ENCODE data around the gene CRK. TPM values are rescaled to one million over a fixed set of nuclear protein-coding genes. Genes with fewer than 3 reads are reported as not detected.

CRK gene
- polyA plus RNA-seq, 3 donors = 22.3 to 28.0 (median 26.5) TPM

DNA sequence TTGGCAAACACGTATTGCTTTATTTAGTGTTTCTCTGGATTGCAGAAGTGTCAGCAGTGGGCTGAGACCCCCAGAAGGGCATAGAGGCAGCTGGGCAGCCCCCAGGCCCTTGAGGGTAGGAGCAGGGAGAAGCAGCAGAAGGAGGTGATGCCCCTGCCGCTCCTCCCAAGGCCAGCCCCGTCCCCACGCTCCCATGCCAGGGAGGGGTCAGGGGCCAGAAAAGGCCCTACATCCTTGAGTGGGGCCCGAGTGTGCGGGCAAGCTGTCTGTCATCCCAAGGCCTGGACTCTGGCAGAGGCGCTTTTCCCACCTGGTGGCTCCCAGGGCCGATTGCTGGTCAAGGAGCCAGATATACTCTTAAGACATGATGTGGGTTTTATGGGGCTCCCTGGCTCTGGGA lies 8.2 kb upstream of the CRK start:
- intact Hi-C loops (cut with micrococcal nuclease) = loop anchor here in 1 of 2 donors (5.0 kb wide), 1 partner anchor 62 kb away; the partner anchor contains the start of gene YWHAE
- WGBS (ENCODE audit: insufficient coverage) = 97% methylated on average over 6 of the region's 8 CpGs
- peak overlapping the region in 1 of 2 donors; percentile 88 for H3K4me3 Mint-ChIP-seq

DNA sequence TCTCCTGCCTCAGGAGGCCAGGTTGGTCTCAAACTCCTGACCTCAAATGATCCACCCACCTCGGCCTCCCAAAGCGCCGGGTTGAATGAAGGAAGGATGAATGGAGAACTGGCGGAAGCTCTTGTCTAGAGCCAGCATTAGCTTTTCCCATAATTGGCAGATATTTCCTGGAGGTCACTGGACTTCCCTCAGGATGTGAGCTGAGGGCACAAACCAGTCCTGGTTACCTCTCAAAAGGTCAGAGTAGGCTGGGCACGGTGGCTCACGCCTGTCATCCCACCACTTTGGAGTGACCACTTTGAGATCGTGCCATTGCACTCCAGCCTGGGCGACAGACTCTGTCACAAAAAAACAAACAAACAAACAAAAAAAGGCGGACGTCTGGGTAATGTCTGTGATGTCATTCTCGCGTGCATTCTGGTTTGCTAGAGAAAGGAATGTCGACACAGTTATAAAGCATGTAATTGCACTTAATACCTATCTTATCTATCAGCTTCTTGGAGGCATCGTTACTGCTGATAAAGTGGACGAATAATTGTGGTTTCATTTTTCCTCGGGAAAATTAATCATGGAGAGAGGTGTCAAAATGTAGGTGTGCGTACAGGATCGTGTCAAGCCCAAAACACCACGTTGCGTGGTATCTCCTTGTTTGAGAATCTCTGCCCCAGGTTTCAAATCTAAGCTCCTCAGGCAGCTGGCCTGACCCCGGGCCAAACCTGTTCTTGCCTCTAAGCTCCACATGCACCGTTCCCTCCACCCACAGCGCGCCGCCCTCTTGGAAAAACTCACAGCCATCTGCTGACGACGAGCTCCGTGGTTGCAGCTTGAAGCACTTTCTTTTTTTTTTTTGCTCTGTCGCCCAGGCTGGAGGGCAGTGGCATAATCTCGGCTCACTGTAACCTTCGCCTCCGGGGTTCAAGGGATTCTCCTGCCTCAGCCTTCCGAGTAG lies 6.4 kb upstream of the CRK start:
- Histone ChIP-seq H3K4me3 (replicated peaks in 1 of 3; ENCODE audit: low read depth in 2 of 3, low read length in 3 of 3) (peak overlapping the region in 1 of 3 experiments; percentile 52), H4K20me1 (ENCODE audit: insufficient read depth, low read length) (no peaks in the 10 kb centered on the region), H3K36me3 (replicated peaks in 1 of 2; ENCODE audit: control insufficient read depth in 1 of 2, insufficient read depth in 2 of 2, low read length in 2 of 2) (no peaks in the 10 kb centered on the region), H3K79me2 (ENCODE audit: insufficient read depth, low read length) (no peaks in the 10 kb centered on the region), H2AFZ (ENCODE audit: insufficient read depth, low read depth, low read length, poor library complexity, severe bottlenecking) (no peak overlapping the region), H3K27ac (ENCODE audit: low read depth in 1 of 2, low read length in 2 of 2) (peak overlapping the region; percentile 31 to 52), H3K4me2 (replicated peaks; ENCODE audit: extremely low read depth, low read length, poor library complexity, severe bottlenecking) (peak overlapping the region; percentile 57), H3K4me1 (ENCODE audit: control insufficient read depth in 1 of 2, insufficient read depth in 2 of 2, low read length in 2 of 2) (peaks cover 54 to 56% of the 10 kb centered on the region in 2 donors), H3K9me3 (replicated peaks in 1 of 2; ENCODE audit: control insufficient read depth in 1 of 2, insufficient read depth in 1 of 2, low read length in 2 of 2) (no peaks in the 10 kb centered on the region), H3K9ac (ENCODE audit: insufficient read depth, low read length, poor library complexity, severe bottlenecking) (no peak overlapping the region), H3K27me3 (ENCODE audit: control insufficient read depth in 2 of 2, insufficient read depth in 2 of 2, low read length in 2 of 2) (peaks cover 2 to 45% of the 10 kb centered on the region in 2 donors)
- Mint-ChIP-seq H3K4me1 (peaks cover 51% of the 10 kb centered on the region), H3K4me3 (peak overlapping the region; percentile 68 to 88), H3K36me3 (peaks cover 4 to 8% of the 10 kb centered on the region in 2 donors), H3K27me3 (ENCODE audit: low read depth in 3 of 3) (peaks cover 45 to 77% (median 64%) of the 10 kb centered on the region in 3 donors), H3K9me3 (peaks cover 0 to 8% (median 2%) of the 10 kb centered on the region in 7 donors), H3K27ac (peak overlapping the region; percentile 89 to 98 (median 96))
- WGBS (ENCODE audit: insufficient coverage) = 67% methylated on average over 14 of the region's 33 CpGs
- TF ChIP-seq, protein P1, sequence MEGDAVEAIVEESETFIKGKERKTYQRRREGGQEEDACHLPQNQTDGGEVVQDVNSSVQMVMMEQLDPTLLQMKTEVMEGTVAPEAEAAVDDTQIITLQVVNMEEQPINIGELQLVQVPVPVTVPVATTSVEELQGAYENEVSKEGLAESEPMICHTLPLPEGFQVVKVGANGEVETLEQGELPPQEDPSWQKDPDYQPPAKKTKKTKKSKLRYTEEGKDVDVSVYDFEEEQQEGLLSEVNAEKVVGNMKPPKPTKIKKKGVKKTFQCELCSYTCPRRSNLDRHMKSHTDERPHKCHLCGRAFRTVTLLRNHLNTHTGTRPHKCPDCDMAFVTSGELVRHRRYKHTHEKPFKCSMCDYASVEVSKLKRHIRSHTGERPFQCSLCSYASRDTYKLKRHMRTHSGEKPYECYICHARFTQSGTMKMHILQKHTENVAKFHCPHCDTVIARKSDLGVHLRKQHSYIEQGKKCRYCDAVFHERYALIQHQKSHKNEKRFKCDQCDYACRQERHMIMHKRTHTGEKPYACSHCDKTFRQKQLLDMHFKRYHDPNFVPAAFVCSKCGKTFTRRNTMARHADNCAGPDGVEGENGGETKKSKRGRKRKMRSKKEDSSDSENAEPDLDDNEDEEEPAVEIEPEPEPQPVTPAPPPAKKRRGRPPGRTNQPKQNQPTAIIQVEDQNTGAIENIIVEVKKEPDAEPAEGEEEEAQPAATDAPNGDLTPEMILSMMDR (IDR thresholded peaks at IDR 0.05) = no peak
- intact Hi-C loops (cut with micrococcal nuclease) = loop anchor here in 1 of 2 donors (5.0 kb wide), 1 partner anchor 60 kb away; the partner anchor contains the start of gene YWHAE
- peak in 2 of 3 donors; percentile 33 to 35 for DNase-seq

More for the DNA sequence above, 8.2 kb upstream of the CRK start:
- H3K36me3 Mint-ChIP-seq = peaks cover 13 to 14% of the 10 kb centered on the region in 2 donors
- H3K9ac ChIP-seq (ENCODE audit: insufficient read depth, low read length, poor library complexity, severe bottlenecking) = no peak overlapping the region
- peaks cover 0 to 14% (median 6%) of the 10 kb centered on the region in 7 donors for H3K9me3 Mint-ChIP-seq
- TF ChIP-seq, protein P1 (IDR thresholded peaks at IDR 0.05) = no peak
- no peak overlapping the region for H3K27ac ChIP-seq (ENCODE audit: low read depth in 1 of 2, low read length in 2 of 2)
- no peaks in the 10 kb centered on the region for H3K36me3 ChIP-seq (replicated peaks in 1 of 2; ENCODE audit: control insufficient read depth in 1 of 2, insufficient read depth in 2 of 2, low read length in 2 of 2)
- peaks cover 65% of the 10 kb centered on the region for H3K4me1 Mint-ChIP-seq
- H3K79me2 ChIP-seq (ENCODE audit: insufficient read depth, low read length) = no peaks in the 10 kb centered on the region
- H3K4me1 ChIP-seq (ENCODE audit: control insufficient read depth in 1 of 2, insufficient read depth in 2 of 2, low read length in 2 of 2) = peaks cover 69 to 72% of the 10 kb centered on the region in 2 donors
- H3K27me3 Mint-ChIP-seq (ENCODE audit: low read depth in 3 of 3) = peaks cover 32 to 65% (median 54%) of the 10 kb centered on the region in 3 donors
- no peak overlapping the region for H3K4me2 ChIP-seq (replicated peaks; ENCODE audit: extremely low read depth, low read length, poor library complexity, severe bottlenecking)
- DNase-seq = no peak
- no peak overlapping the region for H2AFZ ChIP-seq (ENCODE audit: insufficient read depth, low read depth, low read length, poor library complexity, severe bottlenecking)
- H3K9me3 ChIP-seq (replicated peaks in 1 of 2; ENCODE audit: control insufficient read depth in 1 of 2, insufficient read depth in 1 of 2, low read length in 2 of 2) = peaks cover 0 to 7% of the 10 kb centered on the region in 2 donors
- H4K20me1 ChIP-seq (ENCODE audit: insufficient read depth, low read length) = peaks cover 9% of the 10 kb centered on the region
- H3K27ac Mint-ChIP-seq = peak overlapping the region in 1 of 7 donors; percentile 97
- peaks cover 2 to 35% of the 10 kb centered on the region in 2 donors for H3K27me3 ChIP-seq (ENCODE audit: control insufficient read depth in 2 of 2, insufficient read depth in 2 of 2, low read length in 2 of 2)
- H3K4me3 ChIP-seq (replicated peaks in 1 of 3; ENCODE audit: low read depth in 2 of 3, low read length in 3 of 3) = no peak overlapping the region
